Testis (tissue), 3 donors: ENCODE data around the gene RIC1. TPM values are rescaled to one million over a fixed set of nuclear protein-coding genes. Genes with fewer than 3 reads are reported as not detected.

Experiments
- DNase-seq: peaks from one replicate; pipeline ENCODE4 v3.0.0-alpha.2; 2019
- H3K27ac ChIP-seq, 2 donors: fragments of 200-600 bp; sonication (generic); one replicate each; pipeline ENCODE4 v1.5.1; 2019
- H3K27me3 ChIP-seq: fragments of 200-600 bp; sonication (generic); one replicate; pipeline ENCODE4 v1.5.1; 2019
- H3K36me3 ChIP-seq: fragments of 200-600 bp; sonication (generic); one replicate; pipeline ENCODE4 v1.5.1; 2017; ENCODE audit warnings: low read depth; ENCODE audit errors: missing control alignments
- H3K4me1 ChIP-seq: fragments of 200-600 bp; sonication (generic); one replicate; pipeline ENCODE4 v1.5.1; 2019
- H3K4me3 ChIP-seq, 2 donors: fragments of 200-600 bp; sonication (generic); one replicate each; pipeline ENCODE4 v1.5.1; 2017 to 2019
- H3K9me3 ChIP-seq: fragments of 200-600 bp; sonication (generic); one replicate; pipeline ENCODE4 v1.5.1; 2017
- POLR2A ChIP-seq: fragments of 450-650 bp; IDR thresholded peaks from one replicate; pipeline ENCODE4 v1.6.1; 2017; ENCODE audit warnings: antibody characterized with exemption, mild to moderate bottlenecking, moderate library complexity
- WGBS, 2 donors: methylation state at CpG; one replicate each; pipeline ENCODE4 v1.1.5; 2018; 5-methylcytosine and 5-hydroxymethylcytosine counted together
- intact Hi-C: fragments of 100-400 bp; cut with DNase I; formaldehyde crosslinking; loops from one replicate; pipeline ENCODE4 v1.15.1; 2023; ENCODE audit warnings: low total_unique reads
- polyA plus RNA-seq: library from polyadenylated mRNA; stranded (reverse); fragments of 350-450 nt; fragmentation: Illumina TruSeq; extraction: RNeasy Lipid Tissue Mini Kit (QIAGEN cat#74804); gene quantifications from one replicate; pipeline ENCODE4 v1.2.3, GENCODE V29; 2014; ENCODE audit warnings: low read depth, low replicate concordance; ENCODE audit not compliant: insufficient read depth
- total RNA-seq, 2 donors: library from RNA; depleted of rRNA; stranded (reverse); fragments of >200 nt; gene quantifications; one replicate each; pipeline ENCODE4 v1.2.3, GENCODE V29; 2016
- TF ChIP-seq, protein P1 (sequence below), 3 experiments: fragments of 450-650 bp in 2 of 3; fragments of 200-600 bp in 1 of 3; sonication (generic) in 1 of 3; IDR thresholded peaks; one replicate each; pipeline ENCODE4 v1.5.1; 2016 to 2019; ENCODE audit warnings: antibody characterized with exemption in 3 of 3, mild to moderate bottlenecking in 2 of 3, moderate library complexity in 1 of 3

The RIC1 gene
- total and polyA plus RNA-seq, 3 donors from 2014 or later: 25.6 to 45.5 (median 44.0) TPM

DNA sequence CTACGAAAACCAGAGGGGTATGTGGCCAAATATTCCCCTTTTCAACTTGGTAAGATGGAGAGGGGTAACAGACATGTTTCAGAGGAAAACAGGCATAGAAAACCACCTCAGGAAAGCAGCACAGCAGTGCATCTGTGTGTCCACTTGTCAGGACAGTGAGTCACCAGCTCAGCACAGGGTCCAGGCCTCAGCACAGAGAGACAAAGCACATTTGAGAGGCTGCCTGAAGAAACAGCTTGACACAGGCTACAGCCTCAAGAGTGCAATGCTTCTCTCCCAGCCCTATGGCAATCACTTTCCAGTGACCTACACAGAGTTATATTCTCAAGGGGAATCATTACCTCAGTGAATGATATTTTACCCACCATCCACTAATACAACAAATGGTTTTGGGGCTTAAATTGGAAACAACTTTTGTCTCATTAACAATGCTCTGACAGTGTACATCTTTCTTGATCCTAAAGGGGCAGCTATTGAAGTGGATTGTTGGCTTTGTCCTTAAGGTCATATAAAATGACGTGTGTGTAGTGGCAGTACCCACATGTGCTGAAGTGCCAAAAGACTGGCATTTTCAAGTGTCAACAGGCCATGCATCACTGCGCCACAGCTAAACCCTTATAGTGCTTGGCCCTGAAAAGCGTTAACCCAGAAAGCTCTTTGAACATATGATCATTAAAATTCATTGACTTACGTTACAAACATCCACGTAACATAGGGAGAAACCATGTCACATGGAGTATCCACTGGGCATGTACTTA lies 157.6 kb downstream of the RIC1 start:
- Histone ChIP-seq H3K27me3 (no peaks in the 10 kb centered on the region), H3K4me3 (no peak overlapping the region), H3K36me3 (no peaks in the 10 kb centered on the region), H3K27ac (no peak overlapping the region), H3K9me3 (no peaks in the 10 kb centered on the region), H3K4me1 (no peaks in the 10 kb centered on the region)
- TF ChIP-seq, protein P1, sequence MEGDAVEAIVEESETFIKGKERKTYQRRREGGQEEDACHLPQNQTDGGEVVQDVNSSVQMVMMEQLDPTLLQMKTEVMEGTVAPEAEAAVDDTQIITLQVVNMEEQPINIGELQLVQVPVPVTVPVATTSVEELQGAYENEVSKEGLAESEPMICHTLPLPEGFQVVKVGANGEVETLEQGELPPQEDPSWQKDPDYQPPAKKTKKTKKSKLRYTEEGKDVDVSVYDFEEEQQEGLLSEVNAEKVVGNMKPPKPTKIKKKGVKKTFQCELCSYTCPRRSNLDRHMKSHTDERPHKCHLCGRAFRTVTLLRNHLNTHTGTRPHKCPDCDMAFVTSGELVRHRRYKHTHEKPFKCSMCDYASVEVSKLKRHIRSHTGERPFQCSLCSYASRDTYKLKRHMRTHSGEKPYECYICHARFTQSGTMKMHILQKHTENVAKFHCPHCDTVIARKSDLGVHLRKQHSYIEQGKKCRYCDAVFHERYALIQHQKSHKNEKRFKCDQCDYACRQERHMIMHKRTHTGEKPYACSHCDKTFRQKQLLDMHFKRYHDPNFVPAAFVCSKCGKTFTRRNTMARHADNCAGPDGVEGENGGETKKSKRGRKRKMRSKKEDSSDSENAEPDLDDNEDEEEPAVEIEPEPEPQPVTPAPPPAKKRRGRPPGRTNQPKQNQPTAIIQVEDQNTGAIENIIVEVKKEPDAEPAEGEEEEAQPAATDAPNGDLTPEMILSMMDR (IDR thresholded peaks at IDR 0.05): no peak
- TF ChIP-seq POLR2A: no peak
- 94 to 95% methylated on average over 6 of the region's 6 CpGs for WGBS, 2 donors
- no peak for DNase-seq
- intact Hi-C loops: no loop called here

- no peaks in the 10 kb centered on the region for H3K9me3 ChIP-seq
- no peaks in the 10 kb centered on the region for H3K4me1 ChIP-seq
- WGBS, 2 donors: 94 to 98% methylated on average over 2 of the region's 2 CpGs
- TF ChIP-seq, protein P1 (IDR thresholded peaks at IDR 0.05): no peak
- TF ChIP-seq POLR2A: no peak
- H3K4me3 ChIP-seq: no peak overlapping the region
- DNase-seq: no peak
- H3K27me3 ChIP-seq: no peaks in the 10 kb centered on the region
- intact Hi-C loops: no loop called here
- H3K36me3 ChIP-seq: no peaks in the 10 kb centered on the region
- no peak overlapping the region for H3K27ac ChIP-seq
These were observed 158.3 kb downstream of the RIC1 start for GRCh38 chr9:5787220-5787619.

DNA sequence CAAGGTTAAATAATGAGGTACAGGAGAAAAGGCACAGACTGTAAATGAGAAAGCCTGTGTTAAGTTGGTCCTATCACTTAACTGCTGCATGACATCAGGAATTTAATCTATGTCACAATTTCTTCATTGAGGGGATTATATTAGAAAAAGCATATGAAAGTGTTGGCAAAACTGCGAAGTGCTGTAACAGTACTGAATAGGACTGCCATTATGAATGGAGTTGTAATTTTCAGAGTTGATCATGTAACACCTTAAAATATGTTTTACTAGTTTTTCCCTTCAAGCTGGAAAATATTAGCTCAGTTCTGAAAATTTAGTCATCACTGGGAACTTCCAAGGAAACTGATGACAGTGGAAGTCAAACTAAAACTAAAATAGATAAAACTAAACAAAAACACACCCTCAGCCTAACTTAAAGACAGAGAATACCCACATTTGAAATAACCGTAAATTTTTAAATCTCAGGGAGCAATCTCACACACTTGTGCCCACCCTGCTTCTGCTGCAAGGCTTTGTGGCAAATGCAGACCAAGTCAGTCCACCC lies 158.9 kb downstream of the RIC1 start:
- intact Hi-C loops: no loop called here
- Histone ChIP-seq H3K4me1 (no peaks in the 10 kb centered on the region), H3K9me3 (no peaks in the 10 kb centered on the region), H3K27ac (no peak overlapping the region), H3K4me3 (no peak overlapping the region), H3K27me3 (no peaks in the 10 kb centered on the region), H3K36me3 (no peaks in the 10 kb centered on the region)
- no peak for TF ChIP-seq POLR2A
- TF ChIP-seq, protein P1 (IDR thresholded peaks at IDR 0.05): no peak
- 96 to 97% methylated on average over 2 of the region's 2 CpGs for WGBS, 2 donors
- no peak for DNase-seq

DNA sequence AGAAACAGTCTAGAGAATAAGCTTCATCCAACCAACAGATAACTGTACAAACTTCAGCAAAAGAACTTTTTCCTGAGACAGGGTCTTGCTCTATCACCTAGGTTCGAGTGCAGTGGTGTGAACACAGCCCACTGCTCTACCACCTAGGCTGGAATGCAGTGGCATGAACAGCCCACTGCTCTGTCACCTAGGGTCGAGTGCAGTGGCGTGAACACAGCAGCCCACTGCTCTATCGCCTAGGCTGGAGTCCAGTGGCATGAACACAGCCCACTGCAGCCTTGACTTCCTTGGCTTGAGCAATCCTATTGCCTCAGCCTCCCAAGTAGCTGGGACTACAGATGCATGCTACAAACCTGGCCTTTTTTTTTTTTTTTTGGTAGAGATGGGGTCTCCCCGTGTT lies 160.6 kb downstream of the RIC1 start:
- Histone ChIP-seq H3K9me3 (no peaks in the 10 kb centered on the region), H3K36me3 (no peaks in the 10 kb centered on the region)
- no peak for TF ChIP-seq POLR2A
- TF ChIP-seq, protein P1 (IDR thresholded peaks at IDR 0.05): no peak

GRCh38 chr9:5790923-5791322 lies 162.0 kb downstream of the RIC1 start:
- DNase-seq: no peak
- no peak overlapping the region for H3K4me3 ChIP-seq
- TF ChIP-seq, protein P1 (IDR thresholded peaks at IDR 0.05): no peak
- no peaks in the 10 kb centered on the region for H3K9me3 ChIP-seq
- 86 to 95% methylated on average over 1 of the region's 1 CpG for WGBS, 2 donors
- H3K27ac ChIP-seq: no peak overlapping the region
- no peaks in the 10 kb centered on the region for H3K4me1 ChIP-seq
- H3K27me3 ChIP-seq: no peaks in the 10 kb centered on the region
- H3K36me3 ChIP-seq: no peaks in the 10 kb centered on the region
- intact Hi-C loops: no loop called here

More for the DNA sequence above, 160.6 kb downstream of the RIC1 start:
- H3K27ac ChIP-seq: no peak overlapping the region
- H3K4me3 ChIP-seq: no peak overlapping the region
- no peaks in the 10 kb centered on the region for H3K27me3 ChIP-seq
- 89 to 96% methylated on average over 5 of the region's 5 CpGs for WGBS, 2 donors
- no peaks in the 10 kb centered on the region for H3K4me1 ChIP-seq
- DNase-seq: no peak
- intact Hi-C loops: no loop called here
